Fibroblast of skin of right biceps (primary cell): Measurements from ENCODE around the gene HMGB3.
"Not testable (repeated sequence)": the region's sequence is repeated elsewhere in the genome, so short reads cannot be mapped to it uniquely, and the experiment has no call there.

Experiments used
- DNase-seq: peaks from one replicate; pipeline ENCODE4 v3.0.0-alpha.2; 2013

The HMGB3 gene

GRCh38 chrX:150977411-150978162, 5.5 kb upstream of the HMGB3 start:
- DNase-seq = no peak

GRCh38 chrX:150980186-150980585, 2.9 kb upstream of the HMGB3 start:
- DNase-seq = no peak

GRCh38 chrX:150980711-150981110, 2.4 kb upstream of the HMGB3 start:
- no peak for DNase-seq

GRCh38 chrX:150982235-150982787, 824 bp upstream of the HMGB3 start:
- DNase-seq = no peak

GRCh38 chrX:150983521-150984168, 510 bp downstream of the HMGB3 start:
- DNase-seq = no peak

- no peak for DNase-seq
Observed at GRCh38 chrX:150984169-150984824, 1.2 kb downstream of the HMGB3 start.

GRCh38 chrX:150987687-150988086, 4.6 kb downstream of the HMGB3 start:
- not testable (repeated sequence) for DNase-seq

GRCh38 chrX:150989420-150989819, 6.3 kb downstream of the HMGB3 start:
- DNase-seq = no peak

- DNase-seq = no peak
Observed at GRCh38 chrX:150990910-150991309, 7.8 kb downstream of the HMGB3 start.

- DNase-seq = no peak
Observed at GRCh38 chrX:151000861-151001331, 17.8 kb downstream of the HMGB3 start.

GRCh38 chrX:151004085-151004484, 20.9 kb downstream of the HMGB3 start:
- DNase-seq = no peak

GRCh38 chrX:151006410-151007109, 23.4 kb downstream of the HMGB3 start:
- DNase-seq = no peak

GRCh38 chrX:151009582-151009981, 26.4 kb downstream of the HMGB3 start:
- DNase-seq = no peak

- no peak for DNase-seq
Observed at GRCh38 chrX:151013164-151013743, 30.1 kb downstream of the HMGB3 start.

GRCh38 chrX:151015684-151016083, 32.5 kb downstream of the HMGB3 start:
- DNase-seq = no peak

GRCh38 chrX:151019856-151020255, 36.7 kb downstream of the HMGB3 start:
- DNase-seq = peak; percentile 11

- DNase-seq = no peak
Observed at GRCh38 chrX:151030845-151031244, 47.7 kb downstream of the HMGB3 start.

- no peak for DNase-seq
Observed at GRCh38 chrX:151031391-151031975, 48.3 kb downstream of the HMGB3 start.

GRCh38 chrX:151039351-151039750, 56.2 kb downstream of the HMGB3 start:
- no peak for DNase-seq
